ENCODE measurements around the gene FOXQ1. TPM values are rescaled to one million over a fixed set of nuclear protein-coding genes. Genes with fewer than 3 reads are reported as not detected.

FOXQ1 gene
- total RNA-seq, 1 experiment from 2014 or later = 11.7 TPM

DNA sequence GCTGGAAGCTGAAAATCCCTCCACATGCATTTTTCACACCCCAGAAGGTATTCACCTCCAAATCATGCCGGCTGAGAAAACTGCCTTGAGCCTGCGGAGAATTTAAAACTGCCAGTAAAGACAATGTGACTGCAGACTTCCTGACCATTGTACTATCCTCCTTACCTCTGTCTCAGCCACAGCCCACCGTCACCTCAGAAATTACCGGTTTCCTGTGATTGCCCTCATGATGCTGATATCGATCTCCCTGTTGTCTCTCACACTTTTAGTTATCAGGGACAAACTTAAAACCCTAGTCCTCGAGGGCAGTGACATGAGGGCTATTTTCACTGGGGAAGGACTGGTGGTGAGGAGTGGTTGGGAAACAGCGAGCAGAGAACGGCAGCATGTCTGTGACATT lies 30.2 kb upstream of the FOXQ1 start:
- ChIA-PET POLR2A (no interaction called here), CTCF (no interaction called here)
- DNase-seq (ENCODE audit: low read depth, low spot score) = no peak
- TF ChIP-seq, protein P1, sequence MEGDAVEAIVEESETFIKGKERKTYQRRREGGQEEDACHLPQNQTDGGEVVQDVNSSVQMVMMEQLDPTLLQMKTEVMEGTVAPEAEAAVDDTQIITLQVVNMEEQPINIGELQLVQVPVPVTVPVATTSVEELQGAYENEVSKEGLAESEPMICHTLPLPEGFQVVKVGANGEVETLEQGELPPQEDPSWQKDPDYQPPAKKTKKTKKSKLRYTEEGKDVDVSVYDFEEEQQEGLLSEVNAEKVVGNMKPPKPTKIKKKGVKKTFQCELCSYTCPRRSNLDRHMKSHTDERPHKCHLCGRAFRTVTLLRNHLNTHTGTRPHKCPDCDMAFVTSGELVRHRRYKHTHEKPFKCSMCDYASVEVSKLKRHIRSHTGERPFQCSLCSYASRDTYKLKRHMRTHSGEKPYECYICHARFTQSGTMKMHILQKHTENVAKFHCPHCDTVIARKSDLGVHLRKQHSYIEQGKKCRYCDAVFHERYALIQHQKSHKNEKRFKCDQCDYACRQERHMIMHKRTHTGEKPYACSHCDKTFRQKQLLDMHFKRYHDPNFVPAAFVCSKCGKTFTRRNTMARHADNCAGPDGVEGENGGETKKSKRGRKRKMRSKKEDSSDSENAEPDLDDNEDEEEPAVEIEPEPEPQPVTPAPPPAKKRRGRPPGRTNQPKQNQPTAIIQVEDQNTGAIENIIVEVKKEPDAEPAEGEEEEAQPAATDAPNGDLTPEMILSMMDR (IDR thresholded peaks at IDR 0.05) = no peak
- no peak for TF ChIP-seq SIN3A (IDR thresholded peaks at IDR 0.05; ENCODE audit: borderline replicate concordance, insufficient read depth, low read depth, low read length)
- TF ChIP-seq, protein P2, sequence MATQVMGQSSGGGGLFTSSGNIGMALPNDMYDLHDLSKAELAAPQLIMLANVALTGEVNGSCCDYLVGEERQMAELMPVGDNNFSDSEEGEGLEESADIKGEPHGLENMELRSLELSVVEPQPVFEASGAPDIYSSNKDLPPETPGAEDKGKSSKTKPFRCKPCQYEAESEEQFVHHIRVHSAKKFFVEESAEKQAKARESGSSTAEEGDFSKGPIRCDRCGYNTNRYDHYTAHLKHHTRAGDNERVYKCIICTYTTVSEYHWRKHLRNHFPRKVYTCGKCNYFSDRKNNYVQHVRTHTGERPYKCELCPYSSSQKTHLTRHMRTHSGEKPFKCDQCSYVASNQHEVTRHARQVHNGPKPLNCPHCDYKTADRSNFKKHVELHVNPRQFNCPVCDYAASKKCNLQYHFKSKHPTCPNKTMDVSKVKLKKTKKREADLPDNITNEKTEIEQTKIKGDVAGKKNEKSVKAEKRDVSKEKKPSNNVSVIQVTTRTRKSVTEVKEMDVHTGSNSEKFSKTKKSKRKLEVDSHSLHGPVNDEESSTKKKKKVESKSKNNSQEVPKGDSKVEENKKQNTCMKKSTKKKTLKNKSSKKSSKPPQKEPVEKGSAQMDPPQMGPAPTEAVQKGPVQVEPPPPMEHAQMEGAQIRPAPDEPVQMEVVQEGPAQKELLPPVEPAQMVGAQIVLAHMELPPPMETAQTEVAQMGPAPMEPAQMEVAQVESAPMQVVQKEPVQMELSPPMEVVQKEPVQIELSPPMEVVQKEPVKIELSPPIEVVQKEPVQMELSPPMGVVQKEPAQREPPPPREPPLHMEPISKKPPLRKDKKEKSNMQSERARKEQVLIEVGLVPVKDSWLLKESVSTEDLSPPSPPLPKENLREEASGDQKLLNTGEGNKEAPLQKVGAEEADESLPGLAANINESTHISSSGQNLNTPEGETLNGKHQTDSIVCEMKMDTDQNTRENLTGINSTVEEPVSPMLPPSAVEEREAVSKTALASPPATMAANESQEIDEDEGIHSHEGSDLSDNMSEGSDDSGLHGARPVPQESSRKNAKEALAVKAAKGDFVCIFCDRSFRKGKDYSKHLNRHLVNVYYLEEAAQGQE (IDR thresholded peaks at IDR 0.05; ENCODE audit: insufficient read depth in 1 of 2, low read depth in 2 of 2, low read length in 1 of 2) = no peak
- TF ChIP-seq TCF7L2 (IDR thresholded peaks at IDR 0.05; ENCODE audit: low read depth, low read length) = no peak
- no peak for TF ChIP-seq POLR2AphosphoS5 (IDR thresholded peaks at IDR 0.05; ENCODE audit: low read depth, low read length)
- no peaks in the 10 kb centered on the region for H3K9me3 ChIP-seq (ENCODE audit: control insufficient read depth, insufficient read depth, low read depth, low read length)
- peaks cover 7% of the 10 kb centered on the region for H3K4me1 ChIP-seq (ENCODE audit: control insufficient read depth, insufficient read depth, low read length)
- H3K36me3 ChIP-seq (ENCODE audit: control insufficient read depth, insufficient read depth, low read length) = no peaks in the 10 kb centered on the region
- in situ Hi-C loops (cut with HindIII; ENCODE audit: low pct_unique_long_range_greater_than_20kb, low sequenced_read_pairs) (no loop called here), intact Hi-C loops (cut with micrococcal nuclease; ENCODE audit: unreplicated experiment) (no loop called here)
- H3K27me3 ChIP-seq (ENCODE audit: control insufficient read depth, insufficient read depth, low read length) = no peaks in the 10 kb centered on the region
- ATAC-seq = no peak
- H3K27ac ChIP-seq (ENCODE audit: low read length) = no peak overlapping the region
- H3K4me3 ChIP-seq (ENCODE audit: low read depth in 2 of 2, low read length in 2 of 2) = no peak overlapping the region
- BruUV-seq (replicated peaks) = no TSS peak

- Histone ChIP-seq H3K4me1 (ENCODE audit: control insufficient read depth, insufficient read depth, low read length) (peaks cover under 1% of the 10 kb centered on the region; the same call in 1 of the 2 replicates), H3K36me3 (ENCODE audit: control insufficient read depth, insufficient read depth, low read length) (no peaks in the 10 kb centered on the region), H3K4me3 (ENCODE audit: low read depth in 2 of 2, low read length in 2 of 2) (no peak overlapping the region), H3K27ac (ENCODE audit: low read length) (no peak overlapping the region), H3K27me3 (ENCODE audit: control insufficient read depth, insufficient read depth, low read length) (no peaks in the 10 kb centered on the region), H3K9me3 (ENCODE audit: control insufficient read depth, insufficient read depth, low read depth, low read length) (no peaks in the 10 kb centered on the region)
- TF ChIP-seq, protein P2 (IDR thresholded peaks at IDR 0.05; ENCODE audit: insufficient read depth in 1 of 2, low read depth in 2 of 2, low read length in 1 of 2) = no peak
- TF ChIP-seq TCF7L2 (IDR thresholded peaks at IDR 0.05; ENCODE audit: low read depth, low read length) = no peak
- TF ChIP-seq, protein P1 (IDR thresholded peaks at IDR 0.05) = no peak
- TF ChIP-seq SIN3A (IDR thresholded peaks at IDR 0.05; ENCODE audit: borderline replicate concordance, insufficient read depth, low read depth, low read length) = no peak
- TF ChIP-seq POLR2AphosphoS5 (IDR thresholded peaks at IDR 0.05; ENCODE audit: low read depth, low read length) = no peak
- intact Hi-C loops (cut with micrococcal nuclease; ENCODE audit: unreplicated experiment) (no loop called here), in situ Hi-C loops (cut with HindIII; ENCODE audit: low pct_unique_long_range_greater_than_20kb, low sequenced_read_pairs) (no loop called here)
- DNase-seq (ENCODE audit: low read depth, low spot score) = no peak
- CTCF ChIA-PET = no interaction called here
- BruUV-seq (replicated peaks) = no TSS peak
- no peak for ATAC-seq
- POLR2A ChIA-PET = no interaction called here
Observed at GRCh38 chr6:1283501-1283900, 28.4 kb upstream of the FOXQ1 start.

Measured in Panc1 (cell line).